ENCODE data around the gene OCA2.

The OCA2 gene

GRCh38 chr15:28132524-28133275 lies 33.6 kb upstream of the OCA2 start:
- Histone ChIP-seq H3K4me3 (ENCODE audit: insufficient read length, low read depth) (no peak overlapping the region), H3K9me3 (ENCODE audit: insufficient read depth, low read length) (no peaks in the 10 kb centered on the region), H3K27me3 (ENCODE audit: insufficient read depth, insufficient read length) (no peaks in the 10 kb centered on the region), H3K36me3 (ENCODE audit: insufficient read depth, insufficient read length, low read length) (peaks cover 45% of the 10 kb centered on the region), H3K4me1 (ENCODE audit: insufficient read depth, insufficient read length) (no peaks in the 10 kb centered on the region), H3K9ac (ENCODE audit: insufficient read length, low read depth) (no peak overlapping the region)
- TF ChIP-seq ZNF274 (IDR thresholded peaks at IDR 0.05; ENCODE audit: low read depth, low read length) = no peak
- no peak for TF ChIP-seq YY1 (IDR thresholded peaks at IDR 0.05; ENCODE audit: insufficient read depth, insufficient read length)
- no peak for TF ChIP-seq SUZ12 (IDR thresholded peaks at IDR 0.05; ENCODE audit: extremely low read depth, insufficient read depth, insufficient read length)
- no peak for DNase-seq (ENCODE audit: low read depth, low spot score)

- no peaks in the 10 kb centered on the region for H3K27me3 ChIP-seq (ENCODE audit: insufficient read depth, insufficient read length)
- H3K9me3 ChIP-seq (ENCODE audit: insufficient read depth, low read length) = no peaks in the 10 kb centered on the region
- no peak for DNase-seq (ENCODE audit: low read depth, low spot score)
- TF ChIP-seq ZNF274 (IDR thresholded peaks at IDR 0.05; ENCODE audit: low read depth, low read length) (no peak), YY1 (IDR thresholded peaks at IDR 0.05; ENCODE audit: insufficient read depth, insufficient read length) (no peak), SUZ12 (IDR thresholded peaks at IDR 0.05; ENCODE audit: extremely low read depth, insufficient read depth, insufficient read length) (no peak)
- no peak overlapping the region for H3K4me3 ChIP-seq (ENCODE audit: insufficient read length, low read depth)
- H3K36me3 ChIP-seq (ENCODE audit: insufficient read depth, insufficient read length, low read length) = peaks cover 51% of the 10 kb centered on the region
- H3K9ac ChIP-seq (ENCODE audit: insufficient read length, low read depth) = no peak overlapping the region
- H3K4me1 ChIP-seq (ENCODE audit: insufficient read depth, insufficient read length) = no peaks in the 10 kb centered on the region
Observed at GRCh38 chr15:28131946-28132345, 32.8 kb upstream of the OCA2 start.

GRCh38 chr15:28131400-28131799 lies 32.3 kb upstream of the OCA2 start:
- peaks cover 52% of the 10 kb centered on the region for H3K36me3 ChIP-seq (ENCODE audit: insufficient read depth, insufficient read length, low read length)
- H3K9ac ChIP-seq (ENCODE audit: insufficient read length, low read depth) = no peak overlapping the region
- H3K4me1 ChIP-seq (ENCODE audit: insufficient read depth, insufficient read length) = no peaks in the 10 kb centered on the region
- TF ChIP-seq SUZ12 (IDR thresholded peaks at IDR 0.05; ENCODE audit: extremely low read depth, insufficient read depth, insufficient read length) (no peak), ZNF274 (IDR thresholded peaks at IDR 0.05; ENCODE audit: low read depth, low read length) (no peak), YY1 (IDR thresholded peaks at IDR 0.05; ENCODE audit: insufficient read depth, insufficient read length) (no peak)
- H3K9me3 ChIP-seq (ENCODE audit: insufficient read depth, low read length) = no peaks in the 10 kb centered on the region
- DNase-seq (ENCODE audit: low read depth, low spot score) = no peak
- no peak overlapping the region for H3K4me3 ChIP-seq (ENCODE audit: insufficient read length, low read depth)
- no peaks in the 10 kb centered on the region for H3K27me3 ChIP-seq (ENCODE audit: insufficient read depth, insufficient read length)

GRCh38 chr15:28130651-28131050 lies 31.5 kb upstream of the OCA2 start:
- Histone ChIP-seq H3K36me3 (ENCODE audit: insufficient read depth, insufficient read length, low read length) (peaks cover 52% of the 10 kb centered on the region), H3K4me1 (ENCODE audit: insufficient read depth, insufficient read length) (no peaks in the 10 kb centered on the region), H3K9ac (ENCODE audit: insufficient read length, low read depth) (no peak overlapping the region), H3K27me3 (ENCODE audit: insufficient read depth, insufficient read length) (no peaks in the 10 kb centered on the region), H3K9me3 (ENCODE audit: insufficient read depth, low read length) (no peaks in the 10 kb centered on the region), H3K4me3 (ENCODE audit: insufficient read length, low read depth) (no peak overlapping the region)
- TF ChIP-seq ZNF274 (IDR thresholded peaks at IDR 0.05; ENCODE audit: low read depth, low read length) (no peak), SUZ12 (IDR thresholded peaks at IDR 0.05; ENCODE audit: extremely low read depth, insufficient read depth, insufficient read length) (no peak), YY1 (IDR thresholded peaks at IDR 0.05; ENCODE audit: insufficient read depth, insufficient read length) (no peak)
- DNase-seq (ENCODE audit: low read depth, low spot score) = no peak

GRCh38 chr15:28129231-28129848 lies 30.2 kb upstream of the OCA2 start:
- H3K36me3 ChIP-seq (ENCODE audit: insufficient read depth, insufficient read length, low read length) = peaks cover 53% of the 10 kb centered on the region

GRCh38 chr15:28128031-28128430 lies 28.9 kb upstream of the OCA2 start:
- H3K36me3 ChIP-seq (ENCODE audit: insufficient read depth, insufficient read length, low read length) = peaks cover 61% of the 10 kb centered on the region
- H3K4me3 ChIP-seq (ENCODE audit: insufficient read length, low read depth) = no peak overlapping the region
- H3K4me1 ChIP-seq (ENCODE audit: insufficient read depth, insufficient read length) = no peaks in the 10 kb centered on the region
- no peak for DNase-seq (ENCODE audit: low read depth, low spot score)
- H3K9ac ChIP-seq (ENCODE audit: insufficient read length, low read depth) = no peak overlapping the region
- H3K9me3 ChIP-seq (ENCODE audit: insufficient read depth, low read length) = no peaks in the 10 kb centered on the region
- no peaks in the 10 kb centered on the region for H3K27me3 ChIP-seq (ENCODE audit: insufficient read depth, insufficient read length)
- TF ChIP-seq SUZ12 (IDR thresholded peaks at IDR 0.05; ENCODE audit: extremely low read depth, insufficient read depth, insufficient read length) (no peak), YY1 (IDR thresholded peaks at IDR 0.05; ENCODE audit: insufficient read depth, insufficient read length) (no peak), ZNF274 (IDR thresholded peaks at IDR 0.05; ENCODE audit: low read depth, low read length) (no peak)

More at GRCh38 chr15:28129231-28129848, 30.2 kb upstream of the OCA2 start:
- TF ChIP-seq ZNF274 (IDR thresholded peaks at IDR 0.05; ENCODE audit: low read depth, low read length) = no peak
- TF ChIP-seq YY1 (IDR thresholded peaks at IDR 0.05; ENCODE audit: insufficient read depth, insufficient read length) = no peak
- TF ChIP-seq SUZ12 (IDR thresholded peaks at IDR 0.05; ENCODE audit: extremely low read depth, insufficient read depth, insufficient read length) = no peak
- Histone ChIP-seq H3K9ac (ENCODE audit: insufficient read length, low read depth) (no peak overlapping the region), H3K4me3 (ENCODE audit: insufficient read length, low read depth) (no peak overlapping the region), H3K4me1 (ENCODE audit: insufficient read depth, insufficient read length) (no peaks in the 10 kb centered on the region), H3K27me3 (ENCODE audit: insufficient read depth, insufficient read length) (no peaks in the 10 kb centered on the region), H3K9me3 (ENCODE audit: insufficient read depth, low read length) (no peaks in the 10 kb centered on the region)
- no peak for DNase-seq (ENCODE audit: low read depth, low spot score)

GRCh38 chr15:28127036-28127435 lies 27.9 kb upstream of the OCA2 start:
- no peaks in the 10 kb centered on the region for H3K27me3 ChIP-seq (ENCODE audit: insufficient read depth, insufficient read length)
- H3K36me3 ChIP-seq (ENCODE audit: insufficient read depth, insufficient read length, low read length) = peaks cover 61% of the 10 kb centered on the region
- no peaks in the 10 kb centered on the region for H3K9me3 ChIP-seq (ENCODE audit: insufficient read depth, low read length)
- TF ChIP-seq YY1 (IDR thresholded peaks at IDR 0.05; ENCODE audit: insufficient read depth, insufficient read length) = no peak
- no peak for TF ChIP-seq SUZ12 (IDR thresholded peaks at IDR 0.05; ENCODE audit: extremely low read depth, insufficient read depth, insufficient read length)
- H3K4me3 ChIP-seq (ENCODE audit: insufficient read length, low read depth) = no peak overlapping the region
- no peak for DNase-seq (ENCODE audit: low read depth, low spot score)
- H3K9ac ChIP-seq (ENCODE audit: insufficient read length, low read depth) = no peak overlapping the region
- H3K4me1 ChIP-seq (ENCODE audit: insufficient read depth, insufficient read length) = no peaks in the 10 kb centered on the region

Measured in NT2/D1 (cell line).